GM12873 (cell line): ENCODE data around the gene SPTBN4.

Experiments used
- CTCF ChIP-seq: IDR thresholded peaks from 2 replicates; pipeline ENCODE4 v1.5.1; 2012; ENCODE audit warnings: low read depth, mild to moderate bottlenecking, moderate library complexity, low read length, control low read depth; ENCODE audit not compliant: insufficient read depth; ENCODE audit errors: missing control alignments

The SPTBN4 gene

GRCh38 chr19:40433391-40434216 is 33.2 kb upstream of the SPTBN4 start:
- TF ChIP-seq CTCF = no peak

GRCh38 chr19:40438284-40438683 is 28.5 kb upstream of the SPTBN4 start:
- TF ChIP-seq CTCF = no peak

- TF ChIP-seq CTCF = no peak
These were observed 25.0 kb upstream of the SPTBN4 start for GRCh38 chr19:40441719-40442253.

GRCh38 chr19:40442328-40443130 is 24.3 kb upstream of the SPTBN4 start:
- no peak for TF ChIP-seq CTCF

- no peak for TF ChIP-seq CTCF
These were observed 23.4 kb upstream of the SPTBN4 start for GRCh38 chr19:40443131-40443999.

- TF ChIP-seq CTCF = no peak
These were observed 22.6 kb upstream of the SPTBN4 start, which contains the start of gene SERTAD3 for GRCh38 chr19:40444000-40444824. Gene SERTAD3, minus strand, starts transcription at chr19:40444335. Its CDS starts 2,255 bp downstream, at chr19:40442080.
